Pulmonary artery endothelial cell (primary cell): ENCODE measurements around the gene VCAM1. TPM values are rescaled to one million over a fixed set of nuclear protein-coding genes. Genes with fewer than 3 reads are reported as not detected.
"Not testable (repeated sequence)": the region's sequence is repeated elsewhere in the genome, so short reads cannot be mapped to it uniquely, and the experiment has no call there.

ENCODE experiments used
- DNase-seq: peaks from one replicate; pipeline ENCODE4 v3.0.0-alpha.2; 2011; ENCODE audit warnings: low read depth, low spot score
- total RNA-seq: library from RNA; depleted of rRNA; stranded (reverse); fragments of >200 nt; gene quantifications from 2 replicates; pipeline ENCODE4 v1.2.3, GENCODE V29; 2014

Gene VCAM1
- 13.8 and 37.1 TPM in 2 replicates for total RNA-seq

- DNase-seq, result no peak
Measured at GRCh38 chr1:100719490-100719889, at the start of gene VCAM1. VCAM1 (plus strand) TSS chr1:100719742; CDS start chr1:100719861, 119 bp downstream.

- no peak for DNase-seq
Measured at GRCh38 chr1:100670083-100670482, 49.5 kb upstream of the VCAM1 start.

- no peak for DNase-seq
Measured at GRCh38 chr1:100671601-100672000, 47.9 kb upstream of the VCAM1 start.

- DNase-seq, result no peak
Measured at GRCh38 chr1:100683448-100684349, 35.8 kb upstream of the VCAM1 start.

GRCh38 chr1:100699744-100700143, 19.8 kb upstream of the VCAM1 start:
- DNase-seq, result no peak

GRCh38 chr1:100700586-100700985, 19.0 kb upstream of the VCAM1 start:
- no peak for DNase-seq

GRCh38 chr1:100703052-100703451, 16.5 kb upstream of the VCAM1 start:
- no peak for DNase-seq

GRCh38 chr1:100703716-100704115, 15.8 kb upstream of the VCAM1 start:
- peak; percentile 63 for DNase-seq

GRCh38 chr1:100704473-100704872, 15.1 kb upstream of the VCAM1 start:
- no peak for DNase-seq

- no peak for DNase-seq
Measured at GRCh38 chr1:100706296-100706695, 13.2 kb upstream of the VCAM1 start.

- no peak for DNase-seq
Measured at GRCh38 chr1:100706856-100707255, 12.7 kb upstream of the VCAM1 start.

GRCh38 chr1:100708476-100709062, 11.0 kb upstream of the VCAM1 start:
- DNase-seq, result peak; percentile 59

GRCh38 chr1:100710906-100711682, 8.4 kb upstream of the VCAM1 start:
- DNase-seq, result no peak

GRCh38 chr1:100713027-100713426, 6.5 kb upstream of the VCAM1 start:
- not testable (repeated sequence) for DNase-seq

- DNase-seq, result no peak
Measured at GRCh38 chr1:100713626-100714025, 5.9 kb upstream of the VCAM1 start.

GRCh38 chr1:100714599-100714998, 4.9 kb upstream of the VCAM1 start:
- DNase-seq, result no peak

- no peak for DNase-seq
Measured at GRCh38 chr1:100717218-100717617, 2.3 kb upstream of the VCAM1 start.

GRCh38 chr1:100718581-100718980, 961 bp upstream of the VCAM1 start:
- no peak for DNase-seq

GRCh38 chr1:100720101-100720500, 559 bp downstream of the VCAM1 start:
- no peak for DNase-seq

GRCh38 chr1:100720751-100721150, 1.2 kb downstream of the VCAM1 start:
- DNase-seq, result no peak

GRCh38 chr1:100721526-100722207, 2.1 kb downstream of the VCAM1 start:
- no peak for DNase-seq
